T-helper 1 cell treated with Interleukin-12 subunit alpha and Interleukin-12 subunit beta and Interleukin-4 antibody, amounts not matched to agents 30 ng/mL and 1 ng/mL, for 36 hours (primary cell): ENCODE data around the gene HSD11B2. TPM values are rescaled to one million over a fixed set of nuclear protein-coding genes. Genes with fewer than 3 reads are reported as not detected.

ENCODE experiments used
- intact Hi-C: fragments of 100-400 bp; cut with micrococcal nuclease; formaldehyde crosslinking; loops from one replicate; pipeline ENCODE4 v1.15.1; 2024
- total RNA-seq: library from RNA; stranded (reverse); gene quantifications from 2 replicates; pipeline ENCODE4 v1.2.3, GENCODE V29; 2022

HSD11B2 gene
- total RNA-seq = 0.29 TPM in 1 of 2 replicates, not detected in the other

- intact Hi-C loops = no loop called here
These were observed at the start of gene HSD11B2 for GRCh38 chr16:67430977-67431774. Gene HSD11B2, plus strand, starts transcription at chr16:67431121. Its CDS starts 128 bp downstream, at chr16:67431249.

GRCh38 chr16:67383284-67383683, 47.6 kb upstream of the HSD11B2 start:
- intact Hi-C loops = no loop called here

GRCh38 chr16:67384778-67385510, 46.0 kb upstream of the HSD11B2 start:
- intact Hi-C loops = no loop called here

GRCh38 chr16:67386861-67387455, 44.0 kb upstream of the HSD11B2 start:
- intact Hi-C loops = no loop called here

- intact Hi-C loops = no loop called here
These were observed 43.3 kb upstream of the HSD11B2 start for GRCh38 chr16:67387479-67388079.

- intact Hi-C loops = no loop called here
These were observed 42.7 kb upstream of the HSD11B2 start for GRCh38 chr16:67388191-67388590.

- intact Hi-C loops = no loop called here
These were observed 42.3 kb upstream of the HSD11B2 start for GRCh38 chr16:67388591-67388990.

- intact Hi-C loops = no loop called here
These were observed 40.8 kb upstream of the HSD11B2 start for GRCh38 chr16:67389911-67390815.

GRCh38 chr16:67390816-67391423, 40.0 kb upstream of the HSD11B2 start:
- intact Hi-C loops = no loop called here

GRCh38 chr16:67391424-67392300, 39.3 kb upstream of the HSD11B2 start:
- intact Hi-C loops = no loop called here

- intact Hi-C loops = loop anchor here (1.0 kb wide), 1 partner anchor 113 kb away; the partner anchor contains the start of gene PLEKHG4
These were observed 38.4 kb upstream of the HSD11B2 start for GRCh38 chr16:67392301-67393059.

GRCh38 chr16:67393111-67393787, 37.7 kb upstream of the HSD11B2 start, which contains the start of gene TPPP3:
Gene TPPP3, minus strand, starts transcription at chr16:67393498. Its CDS starts 2,387 bp downstream, at chr16:67391111.
- intact Hi-C loops = loop anchor here (1.0 kb wide), 1 partner anchor 114 kb away; the partner anchor contains the start of gene PLEKHG4

GRCh38 chr16:67393788-67394154, 37.1 kb upstream of the HSD11B2 start:
- intact Hi-C loops = loop anchor here (1.0 kb wide), 1 partner anchor 114 kb away; the partner anchor contains the start of gene PLEKHG4

- intact Hi-C loops = loop anchor here (5.0 kb wide), 1 partner anchor 202 kb away; the partner anchor contains the start of genes E2F4 and EXOC3L1
These were observed 36.5 kb upstream of the HSD11B2 start for GRCh38 chr16:67394155-67395104.

- intact Hi-C loops = loop anchor here (5.0 kb wide), 1 partner anchor 203 kb away; the partner anchor contains the start of genes E2F4 and EXOC3L1
These were observed 35.8 kb upstream of the HSD11B2 start for GRCh38 chr16:67395105-67395457.

GRCh38 chr16:67395458-67396158, 35.3 kb upstream of the HSD11B2 start:
- intact Hi-C loops = loop anchor here (5.0 kb wide), 1 partner anchor 203 kb away; the partner anchor contains the start of genes E2F4 and EXOC3L1
